Testis (tissue), 3 donors: Measurements from ENCODE around the gene RBFOX1. TPM values are rescaled to one million over a fixed set of nuclear protein-coding genes. Genes with fewer than 3 reads are reported as not detected.

ENCODE experiments used
- DNase-seq: peaks from one replicate; pipeline ENCODE4 v3.0.0-alpha.2; 2019
- H3K27ac ChIP-seq, 2 donors: fragments of 200-600 bp; sonication (generic); one replicate each; pipeline ENCODE4 v1.5.1; 2019
- H3K27me3 ChIP-seq: fragments of 200-600 bp; sonication (generic); one replicate; pipeline ENCODE4 v1.5.1; 2019
- H3K36me3 ChIP-seq: fragments of 200-600 bp; sonication (generic); one replicate; pipeline ENCODE4 v1.5.1; 2017; ENCODE audit warnings: low read depth; ENCODE audit errors: missing control alignments
- H3K4me1 ChIP-seq: fragments of 200-600 bp; sonication (generic); one replicate; pipeline ENCODE4 v1.5.1; 2019
- H3K4me3 ChIP-seq, 2 donors: fragments of 200-600 bp; sonication (generic); one replicate each; pipeline ENCODE4 v1.5.1; 2017 to 2019
- H3K9me3 ChIP-seq: fragments of 200-600 bp; sonication (generic); one replicate; pipeline ENCODE4 v1.5.1; 2017
- CTCF ChIP-seq, 3 experiments: fragments of 450-650 bp in 2 of 3; fragments of 200-600 bp in 1 of 3; sonication (generic) in 1 of 3; IDR thresholded peaks; one replicate each; pipeline ENCODE4 v1.5.1; 2016 to 2019; ENCODE audit warnings: antibody characterized with exemption in 3 of 3, mild to moderate bottlenecking in 2 of 3, moderate library complexity in 1 of 3
- POLR2A ChIP-seq: fragments of 450-650 bp; IDR thresholded peaks from one replicate; pipeline ENCODE4 v1.6.1; 2017; ENCODE audit warnings: antibody characterized with exemption, mild to moderate bottlenecking, moderate library complexity
- WGBS, 2 donors: methylation state at CpG; one replicate each; pipeline ENCODE4 v1.1.5; 2018; 5-methylcytosine and 5-hydroxymethylcytosine counted together
- intact Hi-C: fragments of 100-400 bp; cut with DNase I; formaldehyde crosslinking; loops from one replicate; pipeline ENCODE4 v1.15.1; 2023; ENCODE audit warnings: low total_unique reads
- polyA plus RNA-seq: library from polyadenylated mRNA; stranded (reverse); fragments of 350-450 nt; fragmentation: Illumina TruSeq; extraction: RNeasy Lipid Tissue Mini Kit (QIAGEN cat#74804); gene quantifications from one replicate; pipeline ENCODE4 v1.2.3, GENCODE V29; 2014; ENCODE audit warnings: low read depth, low replicate concordance; ENCODE audit not compliant: insufficient read depth
- total RNA-seq, 2 donors: library from RNA; depleted of rRNA; stranded (reverse); fragments of >200 nt; gene quantifications; one replicate each; pipeline ENCODE4 v1.2.3, GENCODE V29; 2016

Gene RBFOX1
- total and polyA plus RNA-seq, 3 donors from 2014 or later, result 0.68 to 2.8 (median 1.1) TPM

DNA sequence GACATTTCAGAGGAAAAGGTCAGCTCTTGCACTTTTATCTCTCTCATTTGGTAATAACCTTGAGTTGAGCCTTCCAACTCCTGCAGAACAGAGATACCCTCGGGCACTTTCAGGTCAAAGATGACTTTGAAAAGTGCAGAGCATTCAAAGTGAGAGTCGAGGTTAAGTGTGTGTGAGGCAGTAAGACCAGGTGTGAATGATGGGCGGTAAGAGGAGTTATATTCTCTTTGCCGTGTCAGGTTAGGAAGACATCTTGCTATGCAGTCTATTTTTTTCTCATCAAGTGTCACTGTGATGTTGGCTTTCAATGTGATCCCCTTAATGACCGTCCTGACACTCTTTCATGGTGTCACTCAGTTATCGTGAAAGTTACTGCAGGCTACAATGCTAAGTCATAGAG is 248.5 kb downstream of the RBFOX1 start:
- 77 to 87% methylated on average over 6 of the region's 6 CpGs for WGBS, 2 donors
- Histone ChIP-seq H3K4me1 (no peaks in the 10 kb centered on the region), H3K9me3 (no peaks in the 10 kb centered on the region), H3K36me3 (no peaks in the 10 kb centered on the region), H3K4me3 (no peak overlapping the region), H3K27ac (no peak overlapping the region), H3K27me3 (no peaks in the 10 kb centered on the region)
- DNase-seq, result no peak
- intact Hi-C loops, result no loop called here
- TF ChIP-seq POLR2A (no peak), CTCF (IDR thresholded peaks at IDR 0.05) (no peak)

DNA sequence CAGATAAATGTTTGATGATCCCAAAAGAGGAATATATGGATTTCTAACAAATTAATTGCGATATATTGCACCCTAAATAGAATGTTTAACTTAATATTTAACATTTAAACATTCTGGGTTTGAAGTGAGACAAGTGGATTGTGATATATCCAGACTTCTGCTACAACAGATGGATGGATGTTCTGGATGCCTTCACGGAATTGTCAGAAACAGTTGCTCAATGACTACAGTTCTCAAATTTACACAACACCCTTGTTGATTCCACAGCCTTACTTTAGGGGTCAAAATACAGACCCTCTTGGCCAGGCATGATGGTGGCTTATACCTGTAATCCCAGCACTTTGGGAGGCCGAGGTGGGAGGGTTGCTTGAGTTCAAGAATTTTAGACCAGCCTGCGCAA is 250.8 kb downstream of the RBFOX1 start:
- intact Hi-C loops, result no loop called here
- no peaks in the 10 kb centered on the region for H3K9me3 ChIP-seq
- no peak for TF ChIP-seq CTCF (IDR thresholded peaks at IDR 0.05)
- no peak for TF ChIP-seq POLR2A
- no peaks in the 10 kb centered on the region for H3K4me1 ChIP-seq
- no peak for DNase-seq
- no peak overlapping the region for H3K27ac ChIP-seq
- WGBS, 2 donors, result 84 to 88% methylated on average over 4 of the region's 4 CpGs
- H3K27me3 ChIP-seq, result no peaks in the 10 kb centered on the region
- H3K36me3 ChIP-seq, result no peaks in the 10 kb centered on the region
- H3K4me3 ChIP-seq, result no peak overlapping the region

GRCh38 chr16:7584561-7584960 is 251.9 kb downstream of the RBFOX1 start:
- H3K9me3 ChIP-seq, result no peaks in the 10 kb centered on the region
- no peak overlapping the region for H3K4me3 ChIP-seq
- no peaks in the 10 kb centered on the region for H3K36me3 ChIP-seq
- intact Hi-C loops, result no loop called here
- DNase-seq, result no peak
- TF ChIP-seq CTCF (IDR thresholded peaks at IDR 0.05) (no peak), POLR2A (no peak)
- no peaks in the 10 kb centered on the region for H3K27me3 ChIP-seq
- H3K4me1 ChIP-seq, result no peaks in the 10 kb centered on the region
- 88 to 91% methylated on average over 6 of the region's 6 CpGs for WGBS, 2 donors
- no peak overlapping the region for H3K27ac ChIP-seq

DNA sequence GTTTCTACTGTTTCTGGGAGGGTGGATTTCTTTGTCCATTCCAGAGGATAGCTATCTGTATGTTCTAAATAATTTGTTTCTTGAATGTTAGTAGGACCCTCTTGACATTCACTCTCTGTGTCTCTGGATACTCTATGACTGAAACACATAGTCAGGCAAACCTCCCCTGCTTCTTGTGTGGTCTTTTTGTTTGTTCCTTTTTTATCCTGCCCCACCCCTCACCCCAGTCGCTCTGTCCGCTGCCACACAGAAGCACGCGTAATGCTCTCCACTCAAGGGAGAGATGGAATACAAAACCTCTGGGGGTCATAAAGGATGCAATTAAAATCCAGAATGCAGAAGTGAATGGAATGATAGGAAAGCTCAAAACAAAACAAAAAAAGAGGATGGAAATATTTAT is 253.1 kb downstream of the RBFOX1 start:
- no peak for TF ChIP-seq POLR2A
- no peak for TF ChIP-seq CTCF (IDR thresholded peaks at IDR 0.05)
- DNase-seq, result no peak
- intact Hi-C loops, result no loop called here
- Histone ChIP-seq H3K27me3 (no peaks in the 10 kb centered on the region), H3K36me3 (no peaks in the 10 kb centered on the region), H3K4me3 (no peak overlapping the region), H3K27ac (no peak overlapping the region), H3K4me1 (no peaks in the 10 kb centered on the region), H3K9me3 (no peaks in the 10 kb centered on the region)
- 52 to 69% methylated on average over 4 of the region's 4 CpGs for WGBS, 2 donors

- Histone ChIP-seq H3K9me3 (no peaks in the 10 kb centered on the region), H3K27me3 (no peaks in the 10 kb centered on the region), H3K36me3 (no peaks in the 10 kb centered on the region), H3K27ac (no peak overlapping the region), H3K4me3 (no peak overlapping the region), H3K4me1 (no peaks in the 10 kb centered on the region)
- intact Hi-C loops, result no loop called here
- TF ChIP-seq CTCF (IDR thresholded peaks at IDR 0.05), result no peak
- no peak for TF ChIP-seq POLR2A
- WGBS, 2 donors, result 88% methylated on average over 4 of the region's 4 CpGs
- DNase-seq, result no peak
Observed at GRCh38 chr16:7590934-7591333, 258.3 kb downstream of the RBFOX1 start.
